Activated T-helper 1 cell treated with anti-CD3 and anti-CD28 coated beads, Interleukin-2, amount 50 U/mL, for 16 hours (primary cell): Measurements from ENCODE around the gene FOXP1.

Source experiments
- DNase-seq, 2 donors: peaks; one replicate each; pipeline ENCODE4 v3.0.0-alpha.2; 2020; ENCODE audit warnings: low read depth in 1 of 2, low spot score in 1 of 2

Gene FOXP1

DNA sequence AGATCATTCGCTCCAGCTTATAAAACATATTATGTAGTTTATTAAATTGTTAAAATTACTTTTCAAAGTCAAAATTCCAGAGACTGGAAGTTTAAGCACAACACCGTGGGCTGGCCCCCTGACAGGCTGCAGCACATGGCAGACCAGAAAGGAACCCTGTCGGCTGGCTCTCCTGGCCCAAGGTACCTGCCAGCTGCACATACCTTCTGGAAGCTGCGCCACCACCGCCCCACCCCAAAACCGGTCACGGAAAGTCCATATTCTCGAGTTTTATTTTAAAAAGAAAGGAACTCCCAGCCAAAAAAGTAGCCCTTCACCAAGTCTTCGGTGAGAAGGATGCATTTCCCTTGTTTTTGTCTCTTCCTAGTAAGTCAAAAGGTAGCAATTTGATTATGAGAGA, 94.6 kb downstream of the FOXP1 start:
- no peak for DNase-seq

DNA sequence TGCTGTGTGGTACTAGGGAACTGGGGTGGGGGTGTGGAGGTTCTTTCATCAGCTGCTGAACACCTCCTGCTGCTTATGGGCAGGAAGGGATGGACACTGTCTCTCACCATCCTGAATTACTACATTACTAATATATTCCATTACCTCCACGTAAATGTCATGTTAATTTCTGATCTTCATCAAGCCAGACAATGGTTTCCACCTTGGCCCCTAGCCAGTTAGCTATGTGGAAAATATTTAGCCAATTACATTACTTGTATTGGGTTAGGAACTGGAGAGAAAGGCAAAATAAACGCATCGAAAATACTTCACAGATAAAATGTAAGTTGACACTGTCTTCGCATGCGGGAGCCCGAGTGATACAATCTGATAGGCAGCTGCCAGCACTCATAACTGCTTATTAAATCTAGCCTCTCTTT, 95.1 kb downstream of the FOXP1 start:
- no peak for DNase-seq

- no peak for DNase-seq
Measured at GRCh38 chr3:71487418-71487817, 96.1 kb downstream of the FOXP1 start.

GRCh38 chr3:71486831-71487230, 96.7 kb downstream of the FOXP1 start:
- no peak for DNase-seq

- DNase-seq: no peak
Measured at GRCh38 chr3:71485896-71486295, 97.6 kb downstream of the FOXP1 start.

DNA sequence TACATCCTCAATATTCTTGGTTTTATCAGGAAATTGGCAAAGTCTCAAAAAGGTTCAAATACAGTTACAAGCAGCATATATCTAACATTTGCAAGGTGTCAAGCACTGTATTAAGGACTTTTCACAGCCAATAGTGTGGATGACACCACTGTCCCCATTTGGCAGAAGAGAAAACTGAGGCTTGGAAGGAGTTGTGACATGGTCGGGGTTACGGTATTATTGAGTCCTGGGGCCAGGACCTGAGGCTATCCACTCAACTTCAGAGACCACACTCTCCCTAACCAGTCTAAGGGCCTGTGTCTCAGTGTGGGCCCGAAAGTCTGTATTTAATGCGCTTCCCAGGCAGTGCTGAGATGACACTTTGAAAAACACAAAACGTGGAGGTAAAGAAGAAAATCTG, 99.1 kb downstream of the FOXP1 start:
- DNase-seq: no peak

- no peak for DNase-seq
Measured at GRCh38 chr3:71484047-71484446, 99.5 kb downstream of the FOXP1 start.

DNA sequence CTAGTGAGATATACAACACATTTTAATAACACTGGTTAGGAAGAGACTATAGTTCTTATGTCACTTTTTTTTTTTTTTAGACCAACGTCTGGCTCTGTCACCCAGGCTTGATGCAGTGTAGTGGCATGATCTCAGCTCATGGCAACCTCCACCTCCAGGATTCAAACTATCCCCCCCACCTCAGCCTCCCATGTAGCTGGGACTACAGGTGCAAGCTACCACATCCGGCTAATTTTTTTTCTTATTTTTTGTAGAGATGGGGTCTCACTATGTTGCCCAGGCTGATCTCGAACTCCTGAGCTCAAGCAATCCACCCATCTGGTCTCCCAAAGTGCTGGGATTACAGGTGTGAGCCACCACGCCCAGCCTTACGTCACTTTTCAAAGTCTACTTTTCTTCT, 100.8 kb downstream of the FOXP1 start:
- no peak for DNase-seq

DNA sequence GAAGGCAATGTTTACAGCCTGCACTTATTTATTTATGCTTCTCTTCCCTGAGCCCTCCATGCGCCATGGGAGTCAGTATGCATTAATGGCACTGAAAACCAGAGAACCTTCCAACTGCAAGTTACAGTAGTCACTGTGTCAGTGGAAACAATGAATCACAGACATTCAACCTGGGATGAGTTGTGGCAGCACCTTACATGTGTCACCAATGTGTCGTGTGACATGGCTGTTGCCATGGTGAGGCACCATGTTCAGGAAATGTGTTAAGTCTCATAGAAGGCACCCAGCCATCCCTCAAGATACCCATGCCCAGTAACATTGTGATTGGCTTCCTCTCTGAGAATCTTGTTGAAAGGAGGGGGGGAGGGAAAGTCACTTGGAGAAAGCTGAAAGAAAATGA, 105.0 kb downstream of the FOXP1 start:
- peak in 1 of 2 donors; percentile 48 for DNase-seq

GRCh38 chr3:71476950-71477349, 106.6 kb downstream of the FOXP1 start:
- DNase-seq: no peak

DNA sequence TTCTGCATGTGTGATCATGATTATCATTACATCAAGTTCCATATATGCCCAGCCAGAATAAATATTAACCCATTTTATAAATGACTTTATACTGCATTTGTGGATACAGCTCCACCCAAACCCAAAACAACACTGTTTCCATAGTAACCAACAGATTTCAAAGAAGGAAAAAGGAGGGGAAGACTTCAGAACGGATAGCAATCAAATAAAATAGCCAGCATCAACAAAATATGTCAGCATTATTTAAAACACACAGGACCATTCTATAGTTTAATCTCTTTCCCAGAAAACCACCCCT, 114.4 kb downstream of the FOXP1 start:
- DNase-seq: no peak

DNA sequence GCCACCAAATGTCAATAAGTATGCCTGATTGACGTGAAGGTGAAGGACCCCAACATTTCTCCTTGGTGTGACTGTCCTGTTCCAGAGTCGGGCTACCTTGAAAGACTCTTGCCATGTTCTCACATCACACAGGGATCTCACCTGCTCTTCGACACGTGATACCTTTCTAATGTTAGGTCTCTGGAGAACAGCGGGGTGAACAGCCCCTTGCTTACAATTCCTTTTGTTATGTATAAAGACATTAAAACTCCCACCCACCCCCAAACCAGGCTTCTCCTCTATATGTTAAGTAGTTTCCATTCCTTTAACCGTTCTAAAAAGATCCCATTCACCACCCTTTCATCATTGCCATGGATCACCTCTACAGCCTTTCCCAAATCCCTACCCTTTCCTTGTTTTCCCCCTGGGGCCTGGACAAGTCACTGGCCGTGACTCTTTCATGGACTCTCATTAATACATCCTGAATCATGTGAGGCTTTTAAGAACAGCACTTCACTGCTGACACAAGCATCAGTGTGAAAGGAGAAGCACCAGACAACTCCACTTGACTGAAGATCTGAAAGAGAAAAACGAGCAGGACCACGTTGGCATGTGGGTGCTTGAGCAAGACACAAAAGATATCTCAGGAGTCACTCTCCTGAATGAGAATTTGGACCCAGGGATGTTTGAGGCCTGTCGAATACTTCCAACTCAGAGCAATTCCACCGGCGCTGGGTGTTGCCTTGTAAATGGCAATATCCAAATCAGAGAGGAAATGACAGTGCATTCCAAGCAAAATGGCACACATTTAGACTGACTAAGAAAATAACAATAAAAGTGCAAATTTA, 115.0 kb downstream of the FOXP1 start:
- DNase-seq: no peak

GRCh38 chr3:71466483-71466882, 117.0 kb downstream of the FOXP1 start:
- no peak for DNase-seq

DNA sequence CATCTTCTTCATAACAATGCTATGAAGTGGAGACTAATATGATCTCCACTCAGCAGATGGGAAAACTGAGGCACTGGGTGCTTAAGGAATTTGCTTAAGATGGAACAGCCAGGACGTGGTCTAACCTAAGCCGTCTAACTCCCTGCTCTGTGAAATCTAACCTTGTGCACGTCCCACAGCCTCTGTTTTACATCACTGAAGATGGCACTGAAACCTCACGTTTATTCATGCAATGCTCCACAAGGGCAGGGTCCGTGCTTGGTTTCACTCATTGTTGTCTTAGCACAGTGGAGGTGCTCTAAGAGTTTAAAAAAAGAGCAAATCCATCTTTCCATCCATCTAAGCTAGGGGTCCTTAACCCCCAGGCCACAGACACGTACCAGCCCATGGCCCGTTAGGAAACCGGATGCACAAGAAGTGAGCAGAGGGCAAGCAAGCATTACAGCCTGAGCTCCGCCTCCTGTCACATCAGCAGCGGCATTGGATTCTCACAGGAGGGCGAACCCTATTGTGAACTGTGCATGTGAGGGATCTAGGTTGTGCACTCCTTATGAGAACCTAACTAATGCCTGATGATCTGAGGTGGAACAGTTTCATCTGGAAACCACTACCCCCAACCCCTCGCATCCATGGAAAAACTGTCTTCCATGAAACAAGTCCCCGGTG, 118.0 kb downstream of the FOXP1 start:
- DNase-seq: no peak

- DNase-seq: no peak
Measured at GRCh38 chr3:71464613-71465012, 118.9 kb downstream of the FOXP1 start.

- DNase-seq: no peak
Measured at GRCh38 chr3:71463617-71464016, 119.9 kb downstream of the FOXP1 start.

DNA sequence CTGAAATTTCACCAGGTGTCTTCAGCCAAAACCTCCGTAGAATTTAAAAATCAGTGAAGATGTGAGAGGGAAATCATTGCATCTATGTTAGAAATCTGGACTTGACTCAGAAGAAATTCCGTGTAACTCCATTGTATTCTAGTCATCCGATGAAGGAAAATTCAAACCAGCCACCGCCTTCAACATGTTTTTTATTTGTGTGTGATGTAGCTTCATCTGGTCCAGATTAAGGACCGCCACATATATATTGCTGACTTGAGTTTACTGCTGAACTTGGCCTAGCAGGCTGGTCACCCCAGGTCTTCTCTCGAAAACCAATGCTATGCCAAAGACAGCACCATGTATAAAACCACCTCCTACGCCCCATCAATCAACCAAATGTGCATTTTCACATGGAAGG, 120.9 kb downstream of the FOXP1 start:
- DNase-seq: no peak

GRCh38 chr3:71461749-71462483, 121.6 kb downstream of the FOXP1 start:
- DNase-seq: no peak

DNA sequence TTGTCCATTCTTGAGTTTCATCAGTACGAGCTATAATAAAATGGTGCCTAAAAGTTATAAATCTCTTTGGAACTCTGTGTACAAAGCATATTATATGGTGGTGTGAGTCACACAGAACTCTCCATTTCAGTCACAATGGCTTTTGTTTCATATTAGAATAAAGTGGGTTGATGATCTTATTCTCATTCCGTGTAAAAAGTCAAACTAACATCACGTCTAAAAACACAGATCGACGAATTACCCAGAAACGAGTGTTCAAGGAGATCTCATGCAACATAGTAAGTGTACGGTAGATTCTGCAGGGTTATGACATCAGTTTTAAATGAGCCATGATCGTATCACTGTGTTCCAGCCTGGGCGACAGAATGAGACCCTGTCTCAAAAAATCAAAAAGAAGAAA, 122.4 kb downstream of the FOXP1 start:
- DNase-seq: no peak

- DNase-seq: no peak
Measured at GRCh38 chr3:71458895-71459294, 124.6 kb downstream of the FOXP1 start.

- DNase-seq: no peak
Measured at GRCh38 chr3:71456826-71457225, 126.7 kb downstream of the FOXP1 start.

DNA sequence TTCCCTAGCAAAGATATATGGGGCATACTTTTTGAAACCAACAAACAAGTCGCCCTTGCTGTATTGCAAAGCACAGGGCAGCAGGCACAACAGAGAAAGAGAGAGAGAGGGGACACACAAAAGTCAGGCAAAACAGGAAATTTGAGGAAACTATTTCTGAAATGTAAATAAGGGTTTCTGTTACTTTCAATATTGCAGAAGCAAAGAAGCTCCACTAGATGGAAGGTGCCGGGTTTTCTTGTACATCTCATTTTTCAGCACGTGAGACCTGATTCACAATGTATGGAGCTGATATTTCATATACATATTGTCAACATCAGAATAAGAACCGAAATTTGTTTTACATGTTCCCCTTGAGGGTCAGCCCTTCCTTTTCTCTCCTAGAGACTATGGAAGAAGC, 127.4 kb downstream of the FOXP1 start:
- DNase-seq: no peak
